Parathyroid adenoma (tissue), 2 donors: ENCODE data around the gene TTC6.

ENCODE experiments used
- H2AFZ ChIP-seq: fragments of 300-600 bp; sonication (generic); one replicate; pipeline ENCODE4 v1.7.0; 2017; ENCODE audit warnings: antibody characterized with exemption, mild to moderate bottlenecking
- H3K27ac ChIP-seq: fragments of 300-600 bp; sonication (generic); one replicate; pipeline ENCODE4 v1.7.0; 2017
- H3K27me3 ChIP-seq: fragments of 300-600 bp; sonication (generic); one replicate; pipeline ENCODE4 v1.7.0; 2017; ENCODE audit warnings: low read length; ENCODE audit not compliant: control insufficient read depth, insufficient read depth
- H3K36me3 ChIP-seq: fragments of 300-600 bp; sonication (generic); one replicate; pipeline ENCODE4 v1.7.0; 2017; ENCODE audit warnings: low read length; ENCODE audit not compliant: control insufficient read depth, insufficient read depth
- H3K4me1 ChIP-seq: fragments of 300-600 bp; sonication (generic); one replicate; pipeline ENCODE4 v1.7.0; 2017; ENCODE audit warnings: control low read depth
- H3K4me2 ChIP-seq: fragments of 300-600 bp; sonication (generic); one replicate; pipeline ENCODE4 v1.7.0; 2017; ENCODE audit warnings: low read length
- H3K4me3 ChIP-seq: fragments of 300-600 bp; sonication (generic); one replicate; pipeline ENCODE4 v1.7.0; 2017; ENCODE audit warnings: low read depth, low read length
- H3K79me2 ChIP-seq: fragments of 300-600 bp; sonication (generic); one replicate; pipeline ENCODE4 v1.7.0; 2017; ENCODE audit warnings: control low read depth
- H3K9ac ChIP-seq: fragments of 300-600 bp; sonication (generic); one replicate; pipeline ENCODE4 v1.7.0; 2017; ENCODE audit warnings: mild to moderate bottlenecking
- H3K9me3 ChIP-seq: fragments of 300-600 bp; sonication (generic); one replicate; pipeline ENCODE4 v1.7.0; 2017; ENCODE audit warnings: low read length; ENCODE audit not compliant: control insufficient read depth
- CTCF ChIP-seq: fragments of 300-600 bp; sonication (generic); IDR thresholded peaks from one replicate; pipeline ENCODE4 v1.7.0; 2017; ENCODE audit warnings: antibody characterized with exemption, mild to moderate bottlenecking
- donor health status: primary hyperparathyroidism.

TTC6 gene

GRCh38 chr14:37565550-37565949, 29.9 kb upstream of the TTC6 start:
- no peaks in the 10 kb centered on the region for H3K36me3 ChIP-seq
- H3K9me3 ChIP-seq, result no peaks in the 10 kb centered on the region
- no peak overlapping the region for H3K9ac ChIP-seq
- no peaks in the 10 kb centered on the region for H3K79me2 ChIP-seq
- no peak overlapping the region for H3K27ac ChIP-seq
- H2AFZ ChIP-seq, result no peak overlapping the region
- no peak overlapping the region for H3K4me2 ChIP-seq
- H3K27me3 ChIP-seq, result no peaks in the 10 kb centered on the region
- H3K4me1 ChIP-seq, result no peaks in the 10 kb centered on the region
- no peak for TF ChIP-seq CTCF
- H3K4me3 ChIP-seq, result no peak overlapping the region

GRCh38 chr14:37566811-37567371, 28.5 kb upstream of the TTC6 start:
- no peaks in the 10 kb centered on the region for H3K4me1 ChIP-seq
- H3K4me3 ChIP-seq, result no peak overlapping the region
- no peak overlapping the region for H3K4me2 ChIP-seq
- no peak overlapping the region for H3K27ac ChIP-seq
- no peak for TF ChIP-seq CTCF
- no peaks in the 10 kb centered on the region for H3K27me3 ChIP-seq
- H2AFZ ChIP-seq, result no peak overlapping the region
- no peak overlapping the region for H3K9ac ChIP-seq
- no peaks in the 10 kb centered on the region for H3K36me3 ChIP-seq
- no peaks in the 10 kb centered on the region for H3K9me3 ChIP-seq
- H3K79me2 ChIP-seq, result no peaks in the 10 kb centered on the region

DNA sequence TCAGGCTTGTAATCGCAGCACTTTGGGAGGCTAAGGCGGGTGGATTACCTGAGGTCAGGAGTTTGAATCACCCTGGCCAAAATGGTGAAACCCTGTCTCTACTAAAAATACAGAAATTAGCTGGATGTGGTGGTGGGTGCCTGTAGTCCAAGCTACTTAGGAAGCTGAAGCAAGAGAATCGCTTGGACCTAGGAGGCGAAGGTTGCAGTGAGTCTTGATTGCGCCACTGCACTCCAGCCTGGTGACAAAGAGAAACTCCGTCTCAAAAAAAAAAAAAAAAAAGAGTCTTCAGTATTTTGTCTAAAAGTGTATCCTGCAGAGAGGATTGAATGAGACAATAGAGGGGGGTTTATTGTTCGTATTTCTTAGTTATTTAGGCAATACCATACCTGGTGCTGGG, 25.7 kb upstream of the TTC6 start:
- no peaks in the 10 kb centered on the region for H3K36me3 ChIP-seq
- H3K4me3 ChIP-seq, result no peak overlapping the region
- H3K9me3 ChIP-seq, result no peaks in the 10 kb centered on the region
- H2AFZ ChIP-seq, result no peak overlapping the region
- H3K79me2 ChIP-seq, result no peaks in the 10 kb centered on the region
- H3K9ac ChIP-seq, result no peak overlapping the region
- H3K27ac ChIP-seq, result no peak overlapping the region
- H3K4me1 ChIP-seq, result no peaks in the 10 kb centered on the region
- H3K27me3 ChIP-seq, result peaks cover 3% of the 10 kb centered on the region
- H3K4me2 ChIP-seq, result no peak overlapping the region
- no peak for TF ChIP-seq CTCF

DNA sequence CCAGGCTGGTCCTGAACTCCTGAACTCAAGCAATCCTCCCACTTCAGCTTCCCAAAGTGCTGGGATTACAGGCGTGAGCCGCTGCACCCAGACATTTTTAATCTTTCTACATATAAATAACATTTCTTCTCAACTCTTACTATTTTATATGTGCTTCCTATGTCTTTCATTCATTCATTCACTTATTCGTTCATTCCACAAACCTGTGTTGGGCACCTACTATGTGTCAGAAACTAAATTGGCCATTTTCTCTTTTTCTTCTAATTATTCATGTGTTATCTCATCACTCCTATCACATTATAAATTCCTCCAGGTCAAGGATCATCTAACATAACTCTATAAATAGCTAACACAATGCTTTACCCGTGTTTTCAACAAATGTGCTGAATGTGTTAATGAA, 24.0 kb upstream of the TTC6 start:
- H3K27ac ChIP-seq, result no peak overlapping the region
- no peak for TF ChIP-seq CTCF
- no peak overlapping the region for H2AFZ ChIP-seq
- no peaks in the 10 kb centered on the region for H3K79me2 ChIP-seq
- no peaks in the 10 kb centered on the region for H3K36me3 ChIP-seq
- H3K4me3 ChIP-seq, result no peak overlapping the region
- H3K27me3 ChIP-seq, result peaks cover 3% of the 10 kb centered on the region
- H3K9me3 ChIP-seq, result no peaks in the 10 kb centered on the region
- no peak overlapping the region for H3K9ac ChIP-seq
- H3K4me2 ChIP-seq, result no peak overlapping the region
- no peaks in the 10 kb centered on the region for H3K4me1 ChIP-seq

GRCh38 chr14:37573356-37573755, 22.1 kb upstream of the TTC6 start:
- peaks cover 5% of the 10 kb centered on the region for H3K27me3 ChIP-seq
- no peak overlapping the region for H3K27ac ChIP-seq
- TF ChIP-seq CTCF, result no peak
- H3K9ac ChIP-seq, result no peak overlapping the region
- no peak overlapping the region for H3K4me3 ChIP-seq
- H3K36me3 ChIP-seq, result no peaks in the 10 kb centered on the region
- no peaks in the 10 kb centered on the region for H3K9me3 ChIP-seq
- H3K4me1 ChIP-seq, result no peaks in the 10 kb centered on the region
- H2AFZ ChIP-seq, result no peak overlapping the region
- no peaks in the 10 kb centered on the region for H3K79me2 ChIP-seq
- no peak overlapping the region for H3K4me2 ChIP-seq
